CD14-positive monocyte (primary cell): ENCODE data around the gene TSPAN18. TPM values are rescaled to one million over a fixed set of nuclear protein-coding genes. Genes with fewer than 3 reads are reported as not detected.

Experiments
- DNase-seq, 3 donors: peaks; one replicate each; pipeline ENCODE4 v3.0.0-alpha.2; 2011 to 2022
- H2AFZ ChIP-seq: 2 replicates; pipeline ENCODE4 v1.6.0; 2012; ENCODE audit warnings: mild to moderate bottlenecking, low read depth, low read length, inconsistent platforms; ENCODE audit not compliant: insufficient read depth, poor library complexity, severe bottlenecking
- H3K27ac ChIP-seq, 2 donors: 1 replicate in 1 of 2; 2 replicates in 1 of 2; pipeline ENCODE4 v1.5.1; 2012 to 2013; ENCODE audit warnings: low read length in 2 of 2, control low read depth in 1 of 2, inconsistent platforms in 1 of 2, low read depth in 1 of 2, mild to moderate bottlenecking in 1 of 2
- H3K27me3 ChIP-seq, 2 donors: one replicate each; pipeline versions ENCODE4 v1.6.0 to v1.6.1; 2011 to 2013; ENCODE audit warnings: low read length in 2 of 2; ENCODE audit not compliant: control insufficient read depth in 2 of 2, insufficient read depth in 2 of 2
- H3K36me3 ChIP-seq, 2 donors: replicated peaks in 1 of 2; 1 replicate in 1 of 2; 2 replicates in 1 of 2; pipeline versions ENCODE4 v1.5.1 to v1.6.1; 2012 to 2013; ENCODE audit warnings: low read length in 2 of 2, control low read depth in 1 of 2, inconsistent platforms in 1 of 2, mild to moderate bottlenecking in 1 of 2; ENCODE audit not compliant: insufficient read depth in 2 of 2, control insufficient read depth in 1 of 2
- H3K4me1 ChIP-seq, 2 donors: 1 replicate in 1 of 2; 2 replicates in 1 of 2; pipeline versions ENCODE4 v1.5.1 to v1.6.1; 2012 to 2013; ENCODE audit warnings: low read length in 2 of 2, control low read depth in 1 of 2, inconsistent platforms in 1 of 2, mild to moderate bottlenecking in 1 of 2, moderate library complexity in 1 of 2; ENCODE audit not compliant: insufficient read depth in 2 of 2, control insufficient read depth in 1 of 2
- H3K4me2 ChIP-seq: replicated peaks from 2 replicates; pipeline ENCODE3; 2012; ENCODE audit warnings: low read length, moderate library complexity, mild to moderate bottlenecking; ENCODE audit not compliant: poor library complexity, severe bottlenecking; ENCODE audit errors: extremely low read depth
- H3K4me3 ChIP-seq, 3 experiments: fragments of 200-600 bp in 1 of 3; sonication (generic) in 1 of 3; replicated peaks in 1 of 3; 1 replicate in 2 of 3; 2 replicates in 1 of 3; pipeline ENCODE4 v1.5.1; 2011 to 2013; ENCODE audit warnings: low read length in 3 of 3, mild to moderate bottlenecking in 3 of 3, control low read depth in 2 of 3, low read depth in 2 of 3, inconsistent platforms in 1 of 3, moderate library complexity in 1 of 3
- H3K79me2 ChIP-seq: 2 replicates; pipeline ENCODE4 v1.6.0; 2012; ENCODE audit warnings: mild to moderate bottlenecking, control low read depth, inconsistent platforms, low read length, moderate library complexity; ENCODE audit not compliant: insufficient read depth
- H3K9ac ChIP-seq: 2 replicates; pipeline ENCODE4 v1.6.0; 2017; ENCODE audit warnings: low read length, mild to moderate bottlenecking; ENCODE audit not compliant: insufficient read depth, poor library complexity, severe bottlenecking
- H3K9me3 ChIP-seq, 2 donors: replicated peaks in 1 of 2; 1 replicate in 1 of 2; 2 replicates in 1 of 2; pipeline versions ENCODE4 v1.5.1 to v1.6.1; 2012 to 2013; ENCODE audit warnings: low read length in 2 of 2, control low read depth in 1 of 2; ENCODE audit not compliant: control insufficient read depth in 1 of 2, insufficient read depth in 1 of 2
- H4K20me1 ChIP-seq: 2 replicates; pipeline ENCODE4 v1.6.0; 2012; ENCODE audit warnings: mild to moderate bottlenecking, low read length, control low read depth, moderate library complexity; ENCODE audit not compliant: insufficient read depth
- H3K27ac Mint-ChIP-seq, 7 donors: one replicate each; pipeline ENCODE4 v1.8.0; 2020; ENCODE audit warnings: mild to moderate bottlenecking in 7 of 7, mixed read lengths in 7 of 7, moderate library complexity in 6 of 7, inconsistent platforms in 2 of 7
- H3K27me3 Mint-ChIP-seq, 3 donors: one replicate each; pipeline ENCODE4 v1.8.0; 2021 to 2022; ENCODE audit warnings: low read depth in 3 of 3, mild to moderate bottlenecking in 3 of 3, mixed read lengths in 3 of 3, moderate library complexity in 3 of 3, inconsistent platforms in 1 of 3
- H3K36me3 Mint-ChIP-seq, 2 donors: one replicate each; pipeline ENCODE4 v1.8.0; 2020; ENCODE audit warnings: mixed read lengths in 2 of 2, inconsistent platforms in 1 of 2, mild to moderate bottlenecking in 1 of 2
- H3K4me1 Mint-ChIP-seq: one replicate; pipeline ENCODE4 v1.8.0; 2020; ENCODE audit warnings: mild to moderate bottlenecking, mixed read lengths
- H3K4me3 Mint-ChIP-seq, 2 donors: one replicate each; pipeline ENCODE4 v1.8.0; 2020; ENCODE audit warnings: mild to moderate bottlenecking in 2 of 2, mixed read lengths in 2 of 2, moderate library complexity in 1 of 2
- H3K9me3 Mint-ChIP-seq, 7 donors: one replicate each; pipeline ENCODE4 v1.8.0; 2020 to 2022; ENCODE audit warnings: mixed read lengths in 7 of 7, mild to moderate bottlenecking in 6 of 7, moderate library complexity in 6 of 7, inconsistent platforms in 2 of 7
- WGBS: methylation state at CpG from one replicate; pipeline ENCODE4 v1.1.5; 2013; ENCODE audit warnings: missing lambda C conversion rate; ENCODE audit not compliant: insufficient coverage; 5-methylcytosine and 5-hydroxymethylcytosine counted together
- intact Hi-C, 2 donors: fragments of 100-400 bp; cut with micrococcal nuclease; formaldehyde crosslinking; loops; one replicate each; pipeline versions ENCODE4 v1.15.0 to v1.15.1; 2023
- polyA plus RNA-seq, 3 donors: library from polyadenylated mRNA; depleted of rRNA in 1 of 3; unstranded in 2 of 3; stranded (reverse) in 1 of 3; fragments of 300-500 nt in 2 of 3; fragments of >200 nt in 1 of 3; fragmentation: Illumina TruSeq in 2 of 3; gene quantifications; 1 replicate in 2 of 3; 2 replicates in 1 of 3; pipeline ENCODE4 v1.2.3, GENCODE V29; 2012 to 2021
- TF ChIP-seq, protein P1 (sequence below): fragments of 200-600 bp; IDR thresholded peaks from one replicate; pipeline ENCODE4 v1.8.0; 2022; ENCODE audit warnings: antibody characterized with exemption, mild to moderate bottlenecking

TSPAN18 gene
- polyA plus RNA-seq, 3 donors = not detected

DNA sequence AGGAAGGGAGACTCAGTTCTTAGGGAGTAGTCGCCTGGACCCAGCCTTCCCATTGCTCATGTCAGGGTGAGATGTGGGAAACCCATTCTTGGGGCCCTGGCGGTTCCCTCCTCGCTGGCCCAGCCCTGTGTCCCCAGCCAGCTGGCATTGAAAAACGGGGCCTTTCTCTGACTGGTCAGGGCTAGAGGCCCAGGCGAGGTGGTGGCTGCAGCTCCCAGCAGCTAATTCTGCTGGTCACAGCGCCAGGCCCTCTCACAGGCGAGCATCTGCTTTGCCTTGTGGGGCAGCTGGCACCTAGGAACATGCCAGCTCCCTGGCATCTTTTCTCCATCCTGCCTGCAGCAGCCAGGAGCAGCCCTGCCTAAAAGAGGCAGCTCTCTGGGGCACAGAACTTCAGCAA is 20.1 kb downstream of the TSPAN18 start:
- Histone ChIP-seq H2AFZ (no peak overlapping the region), H3K27ac (no peak overlapping the region), H3K4me1 (no peaks in the 10 kb centered on the region), H3K4me2 (no peak overlapping the region), H3K79me2 (no peaks in the 10 kb centered on the region), H3K9ac (no peak overlapping the region), H3K27me3 (no peaks in the 10 kb centered on the region), H3K9me3 (no peaks in the 10 kb centered on the region), H3K36me3 (no peaks in the 10 kb centered on the region), H3K4me3 (no peak overlapping the region), H4K20me1 (no peaks in the 10 kb centered on the region)
- WGBS = 90% methylated on average over 6 of the region's 7 CpGs
- no peaks in the 10 kb centered on the region for H3K9me3 Mint-ChIP-seq
- TF ChIP-seq, protein P1, sequence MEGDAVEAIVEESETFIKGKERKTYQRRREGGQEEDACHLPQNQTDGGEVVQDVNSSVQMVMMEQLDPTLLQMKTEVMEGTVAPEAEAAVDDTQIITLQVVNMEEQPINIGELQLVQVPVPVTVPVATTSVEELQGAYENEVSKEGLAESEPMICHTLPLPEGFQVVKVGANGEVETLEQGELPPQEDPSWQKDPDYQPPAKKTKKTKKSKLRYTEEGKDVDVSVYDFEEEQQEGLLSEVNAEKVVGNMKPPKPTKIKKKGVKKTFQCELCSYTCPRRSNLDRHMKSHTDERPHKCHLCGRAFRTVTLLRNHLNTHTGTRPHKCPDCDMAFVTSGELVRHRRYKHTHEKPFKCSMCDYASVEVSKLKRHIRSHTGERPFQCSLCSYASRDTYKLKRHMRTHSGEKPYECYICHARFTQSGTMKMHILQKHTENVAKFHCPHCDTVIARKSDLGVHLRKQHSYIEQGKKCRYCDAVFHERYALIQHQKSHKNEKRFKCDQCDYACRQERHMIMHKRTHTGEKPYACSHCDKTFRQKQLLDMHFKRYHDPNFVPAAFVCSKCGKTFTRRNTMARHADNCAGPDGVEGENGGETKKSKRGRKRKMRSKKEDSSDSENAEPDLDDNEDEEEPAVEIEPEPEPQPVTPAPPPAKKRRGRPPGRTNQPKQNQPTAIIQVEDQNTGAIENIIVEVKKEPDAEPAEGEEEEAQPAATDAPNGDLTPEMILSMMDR = no peak
- peaks cover 3 to 9% (median 9%) of the 10 kb centered on the region in 3 donors for H3K27me3 Mint-ChIP-seq
- H3K4me3 Mint-ChIP-seq = no peak overlapping the region
- H3K27ac Mint-ChIP-seq = no peak overlapping the region
- intact Hi-C loops = no loop called here
- no peak for DNase-seq
- H3K36me3 Mint-ChIP-seq = no peaks in the 10 kb centered on the region
- H3K4me1 Mint-ChIP-seq = no peaks in the 10 kb centered on the region

DNA sequence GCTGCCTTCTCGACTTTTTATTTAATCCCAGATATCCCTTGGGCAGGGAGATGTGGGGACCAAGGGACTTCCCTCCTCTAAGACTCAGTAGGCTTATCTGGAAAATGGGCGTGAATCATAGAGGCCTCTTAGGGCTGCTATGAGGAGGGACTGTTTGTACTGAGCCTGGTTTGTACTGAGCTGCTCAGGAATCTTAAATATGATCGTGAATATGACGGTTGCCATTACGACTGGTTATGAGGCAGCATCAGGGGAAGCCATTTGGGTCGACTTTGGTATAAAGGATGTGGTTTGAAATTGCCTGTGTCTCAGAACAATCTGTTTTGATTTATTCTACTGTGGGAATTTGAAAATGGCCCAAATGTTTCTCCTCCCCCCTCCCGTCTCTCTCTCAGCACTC is 20.6 kb downstream of the TSPAN18 start:
- intact Hi-C loops = no loop called here
- Mint-ChIP-seq H3K27me3 (peaks cover 5 to 9% (median 8%) of the 10 kb centered on the region in 3 donors), H3K9me3 (no peaks in the 10 kb centered on the region), H3K4me3 (no peak overlapping the region), H3K27ac (no peak overlapping the region), H3K36me3 (no peaks in the 10 kb centered on the region), H3K4me1 (no peaks in the 10 kb centered on the region)
- Histone ChIP-seq H3K27ac (no peak overlapping the region), H2AFZ (no peak overlapping the region), H4K20me1 (no peaks in the 10 kb centered on the region), H3K9ac (no peak overlapping the region), H3K4me2 (no peak overlapping the region), H3K36me3 (no peaks in the 10 kb centered on the region), H3K4me1 (no peaks in the 10 kb centered on the region), H3K9me3 (no peaks in the 10 kb centered on the region), H3K79me2 (no peaks in the 10 kb centered on the region), H3K27me3 (no peaks in the 10 kb centered on the region), H3K4me3 (no peak overlapping the region)
- TF ChIP-seq, protein P1 = no peak
- WGBS = 18% methylated on average over 1 of the region's 7 CpGs
- DNase-seq = no peak
